Effector memory CD4-positive, alpha-beta T cell (primary cell): ENCODE data around the gene MUC4.
"Not testable (repeated sequence)": the region's sequence is repeated elsewhere in the genome, so short reads cannot be mapped to it uniquely, and the experiment has no call there.

Experiments used
- DNase-seq, 3 donors: peaks; one replicate each; pipeline ENCODE4 v3.0.0-alpha.2; 2020
- H3K27ac ChIP-seq: 2 replicates; pipeline ENCODE4 v1.7.0; 2013; ENCODE audit warnings: mild to moderate bottlenecking, low read length, moderate library complexity; ENCODE audit not compliant: insufficient read depth, poor library complexity, severe bottlenecking
- H3K27me3 ChIP-seq: replicated peaks from 2 replicates; pipeline ENCODE4 v1.7.0; 2013; ENCODE audit warnings: mild to moderate bottlenecking, low read length; ENCODE audit not compliant: insufficient read depth, control insufficient read depth, poor library complexity, severe bottlenecking
- H3K36me3 ChIP-seq: 2 replicates; pipeline ENCODE4 v1.7.0; 2013; ENCODE audit warnings: mild to moderate bottlenecking, low read length, moderate library complexity; ENCODE audit not compliant: control insufficient read depth, insufficient read depth
- H3K4me1 ChIP-seq: 2 replicates; pipeline ENCODE4 v1.7.0; 2013; ENCODE audit warnings: low read length, mild to moderate bottlenecking; ENCODE audit not compliant: control insufficient read depth, insufficient read depth, poor library complexity, severe bottlenecking
- H3K4me3 ChIP-seq: 2 replicates; pipeline ENCODE4 v1.7.0; 2013; ENCODE audit warnings: low read length, low read depth, mild to moderate bottlenecking; ENCODE audit not compliant: insufficient read depth, poor library complexity, severe bottlenecking
- H3K9me3 ChIP-seq: 2 replicates; pipeline ENCODE4 v1.7.0; 2013; ENCODE audit warnings: mild to moderate bottlenecking, low read length, moderate library complexity; ENCODE audit not compliant: control insufficient read depth

MUC4 gene

DNA sequence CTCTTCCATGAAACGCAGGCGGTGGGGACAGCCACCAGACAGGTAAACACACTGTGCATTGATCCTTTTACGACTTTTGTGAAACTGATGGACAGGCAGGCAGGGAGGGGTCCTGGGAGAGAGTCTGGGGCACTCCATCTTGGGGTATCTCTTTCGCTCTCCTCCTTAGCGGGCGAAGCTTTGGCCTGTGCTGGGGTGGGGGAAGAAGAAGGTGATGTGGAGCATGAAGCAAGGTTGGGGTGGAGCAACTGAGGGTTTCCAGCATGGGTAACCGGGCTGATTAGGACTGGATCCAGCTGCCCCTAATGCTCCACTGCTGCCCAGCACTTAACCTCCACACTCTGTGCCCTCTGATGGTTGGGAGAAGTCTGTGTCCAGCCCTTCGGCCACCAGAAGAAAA lies 65.4 kb downstream of the MUC4 start:
- Histone ChIP-seq H3K27me3 (no peaks in the 10 kb centered on the region), H3K36me3 (no peaks in the 10 kb centered on the region), H3K4me3 (no peak overlapping the region), H3K9me3 (no peaks in the 10 kb centered on the region), H3K4me1 (no peaks in the 10 kb centered on the region), H3K27ac (no peak overlapping the region)
- no peak for DNase-seq

GRCh38 chr3:195744437-195744836 lies 67.3 kb downstream of the MUC4 start:
- Histone ChIP-seq H3K4me1 (no peaks in the 10 kb centered on the region), H3K27ac (no peak overlapping the region), H3K9me3 (no peaks in the 10 kb centered on the region), H3K27me3 (no peaks in the 10 kb centered on the region), H3K36me3 (no peaks in the 10 kb centered on the region), H3K4me3 (no peak overlapping the region)
- DNase-seq = no peak

GRCh38 chr3:195739561-195740111 lies 72.1 kb downstream of the MUC4 start:
- no peak overlapping the region for H3K4me3 ChIP-seq
- DNase-seq = no peak

GRCh38 chr3:195738274-195739044 lies 73.3 kb downstream of the MUC4 start:
- no peak overlapping the region for H3K27ac ChIP-seq
- no peaks in the 10 kb centered on the region for H3K4me1 ChIP-seq
- no peaks in the 10 kb centered on the region for H3K27me3 ChIP-seq
- H3K4me3 ChIP-seq = no peak overlapping the region
- no peaks in the 10 kb centered on the region for H3K36me3 ChIP-seq
- H3K9me3 ChIP-seq = no peaks in the 10 kb centered on the region
- no peak for DNase-seq

More at GRCh38 chr3:195739561-195740111, 72.1 kb downstream of the MUC4 start:
- no peak overlapping the region for H3K27ac ChIP-seq
- no peaks in the 10 kb centered on the region for H3K27me3 ChIP-seq
- H3K9me3 ChIP-seq = no peaks in the 10 kb centered on the region
- no peaks in the 10 kb centered on the region for H3K4me1 ChIP-seq
- H3K36me3 ChIP-seq = no peaks in the 10 kb centered on the region

- H3K4me3 ChIP-seq, H3K27ac ChIP-seq, H3K9me3 ChIP-seq, H3K4me1 ChIP-seq, DNase-seq, H3K27me3 ChIP-seq, H3K36me3 ChIP-seq: not testable (repeated sequence)
Observed at GRCh38 chr3:195737782-195738181, 73.9 kb downstream of the MUC4 start.

DNA sequence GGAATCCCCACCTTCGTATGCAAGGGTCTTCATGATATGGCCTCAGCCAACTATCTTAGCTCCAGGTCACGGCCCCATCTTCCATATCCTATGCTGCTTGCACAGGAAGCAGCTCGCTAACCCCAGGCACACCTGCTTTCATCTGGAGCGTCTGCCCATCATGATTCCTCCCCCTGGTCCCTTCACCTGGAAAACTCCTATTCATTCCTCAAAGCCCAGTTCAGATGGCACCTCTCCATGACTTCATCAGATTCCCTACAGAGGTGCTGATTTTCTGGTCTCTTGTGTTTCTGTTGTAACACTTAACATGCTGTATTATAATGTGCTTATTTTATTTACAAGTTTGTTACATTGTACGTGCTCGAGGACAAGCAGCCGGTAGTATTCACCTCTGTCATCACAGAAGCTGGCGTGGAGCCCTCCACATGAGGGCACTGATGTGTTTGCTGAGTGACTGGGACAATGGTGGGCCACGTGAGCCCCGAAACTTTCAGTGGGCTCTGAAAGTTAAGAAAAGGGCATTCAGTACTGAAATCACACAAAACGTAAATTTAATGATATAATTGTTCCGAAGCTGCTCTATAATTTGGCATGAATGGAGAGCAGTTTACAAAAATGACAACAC lies 74.8 kb downstream of the MUC4 start:
- Histone ChIP-seq H3K4me1 (no peaks in the 10 kb centered on the region), H3K27ac (no peak overlapping the region), H3K36me3 (no peaks in the 10 kb centered on the region), H3K4me3 (no peak overlapping the region), H3K27me3 (no peaks in the 10 kb centered on the region), H3K9me3 (no peaks in the 10 kb centered on the region)
- no peak for DNase-seq

- Histone ChIP-seq H3K4me3 (no peak overlapping the region), H3K27ac (no peak overlapping the region), H3K27me3 (no peaks in the 10 kb centered on the region), H3K9me3 (no peaks in the 10 kb centered on the region), H3K4me1 (no peaks in the 10 kb centered on the region), H3K36me3 (no peaks in the 10 kb centered on the region)
- no peak for DNase-seq
Observed at GRCh38 chr3:195735036-195735695, 76.6 kb downstream of the MUC4 start.

- H3K36me3 ChIP-seq = no peaks in the 10 kb centered on the region
- no peak for DNase-seq
- no peak overlapping the region for H3K4me3 ChIP-seq
- H3K27me3 ChIP-seq = no peaks in the 10 kb centered on the region
- H3K9me3 ChIP-seq = no peaks in the 10 kb centered on the region
- H3K27ac ChIP-seq = no peak overlapping the region
- no peaks in the 10 kb centered on the region for H3K4me1 ChIP-seq
Observed at GRCh38 chr3:195732940-195733339, 78.8 kb downstream of the MUC4 start.

- DNase-seq = no peak
- Histone ChIP-seq H3K27me3 (no peaks in the 10 kb centered on the region), H3K27ac (no peak overlapping the region), H3K4me3 (no peak overlapping the region), H3K9me3 (no peaks in the 10 kb centered on the region), H3K36me3 (no peaks in the 10 kb centered on the region), H3K4me1 (no peaks in the 10 kb centered on the region)
Observed at GRCh38 chr3:195731356-195731905, 80.3 kb downstream of the MUC4 start.
